Central memory CD8-positive, alpha-beta T cell (primary cell): Measurements from ENCODE around the gene GSE1.

Experiments
- ATAC-seq: fragments of 150-1000 bp; cut with Tn5 transposase; replicated peaks from 2 replicates; pipeline ENCODE4 v1.10.0; 2022; ENCODE audit warnings: mild to moderate bottlenecking, moderate FRiP score, moderate number of reproducible peaks; ENCODE audit not compliant: poor library complexity, severe bottlenecking; ENCODE audit errors: extremely low read depth
- DNase-seq, 2 donors: peaks; one replicate each; pipeline ENCODE4 v3.0.0; 2021; ENCODE audit warnings: low spot score in 2 of 2
- H3K27ac Mint-ChIP-seq: one replicate; pipeline ENCODE4 v1.8.0; 2022; ENCODE audit warnings: low read depth, mild to moderate bottlenecking, moderate library complexity, mixed read lengths
- H3K27me3 Mint-ChIP-seq: one replicate; pipeline ENCODE4 v1.8.0; 2022; ENCODE audit warnings: mixed read lengths
- H3K36me3 Mint-ChIP-seq: one replicate; pipeline ENCODE4 v1.8.0; 2022; ENCODE audit warnings: mild to moderate bottlenecking, moderate library complexity, mixed read lengths; ENCODE audit not compliant: insufficient read depth
- H3K4me1 Mint-ChIP-seq: one replicate; pipeline ENCODE4 v1.8.0; 2022; ENCODE audit warnings: mixed read lengths
- H3K4me3 Mint-ChIP-seq: one replicate; pipeline ENCODE4 v1.8.0; 2022; ENCODE audit warnings: mild to moderate bottlenecking, moderate library complexity, mixed read lengths
- H3K9me3 Mint-ChIP-seq: one replicate; pipeline ENCODE4 v1.8.0; 2022; ENCODE audit warnings: mixed read lengths

GSE1 gene

GRCh38 chr16:85720302-85720637 lies 107.1 kb downstream of the GSE1 start:
- H3K27ac Mint-ChIP-seq: no peak overlapping the region
- H3K9me3 Mint-ChIP-seq: no peaks in the 10 kb centered on the region
- H3K4me3 Mint-ChIP-seq: no peak overlapping the region
- ATAC-seq (no peak), DNase-seq (no peak)
- peaks cover 6% of the 10 kb centered on the region for H3K27me3 Mint-ChIP-seq
- H3K4me1 Mint-ChIP-seq: no peaks in the 10 kb centered on the region
- peaks cover 2% of the 10 kb centered on the region for H3K36me3 Mint-ChIP-seq

- Mint-ChIP-seq H3K4me3 (no peak overlapping the region), H3K36me3 (peaks cover 2% of the 10 kb centered on the region), H3K27ac (no peak overlapping the region), H3K4me1 (no peaks in the 10 kb centered on the region), H3K27me3 (peaks cover 6% of the 10 kb centered on the region), H3K9me3 (no peaks in the 10 kb centered on the region)
- DNase-seq: no peak
- no peak for ATAC-seq
Measured at GRCh38 chr16:85722128-85722893, 109.2 kb downstream of the GSE1 start.

- H3K36me3 Mint-ChIP-seq: peaks cover 2% of the 10 kb centered on the region
Measured at GRCh38 chr16:85724126-85724879, 111.2 kb downstream of the GSE1 start.

GRCh38 chr16:85724936-85725335 lies 111.8 kb downstream of the GSE1 start:
- ATAC-seq (no peak), DNase-seq (no peak)
- Mint-ChIP-seq H3K4me1 (no peaks in the 10 kb centered on the region), H3K27me3 (no peaks in the 10 kb centered on the region), H3K27ac (no peak overlapping the region), H3K4me3 (no peak overlapping the region), H3K36me3 (peaks cover 2% of the 10 kb centered on the region), H3K9me3 (no peaks in the 10 kb centered on the region)

More at GRCh38 chr16:85724126-85724879, 111.2 kb downstream of the GSE1 start:
- Mint-ChIP-seq H3K4me3 (no peak overlapping the region), H3K27me3 (peaks cover 3% of the 10 kb centered on the region), H3K27ac (no peak overlapping the region), H3K9me3 (no peaks in the 10 kb centered on the region), H3K4me1 (no peaks in the 10 kb centered on the region)
- no peak for ATAC-seq
- DNase-seq: no peak
